GM18870 (cell line): ENCODE measurements around the gene MRS2.
"Not testable (repeated sequence)": the region's sequence is repeated elsewhere in the genome, so short reads cannot be mapped to it uniquely, and the experiment has no call there.

Source experiments
- ATAC-seq: cut with Tn5 transposase; IDR thresholded peaks from one replicate; pipeline ENCODE4 v1.9.1; 2021; ENCODE audit warnings: moderate library complexity; ENCODE audit not compliant: unreplicated experiment

MRS2 gene

GRCh38 chr6:24402697-24403500 is at the start of gene MRS2:
Gene MRS2 (plus strand): TSS chr6:24402936. CDS start chr6:24403047, 111 bp downstream.
- peak; percentile 91 for ATAC-seq

GRCh38 chr6:24353861-24354260 is 48.9 kb upstream of the MRS2 start:
- no peak for ATAC-seq

- no peak for ATAC-seq
Observed at GRCh38 chr6:24355393-24355792, 47.3 kb upstream of the MRS2 start.

- ATAC-seq = no peak
Observed at GRCh38 chr6:24356310-24356973, 46.3 kb upstream of the MRS2 start.

GRCh38 chr6:24357336-24358218 is 45.2 kb upstream of the MRS2 start, which contains the start of gene DCDC2:
Gene DCDC2 (minus strand): TSS chr6:24358059. CDS start chr6:24357750, 309 bp downstream.
- no peak for ATAC-seq

- no peak for ATAC-seq
Observed at GRCh38 chr6:24358219-24358821, 44.4 kb upstream of the MRS2 start.

- ATAC-seq = peak; percentile 82
Observed at GRCh38 chr6:24359640-24360454, 42.9 kb upstream of the MRS2 start.

- not testable (repeated sequence) for ATAC-seq
Observed at GRCh38 chr6:24362363-24362762, 40.4 kb upstream of the MRS2 start.

GRCh38 chr6:24365103-24365633 is 37.6 kb upstream of the MRS2 start:
- not testable (repeated sequence) for ATAC-seq

GRCh38 chr6:24374612-24375011 is 28.1 kb upstream of the MRS2 start:
- no peak for ATAC-seq

GRCh38 chr6:24376871-24377270 is 25.9 kb upstream of the MRS2 start:
- ATAC-seq = no peak

- ATAC-seq = peak; percentile 76
Observed at GRCh38 chr6:24378473-24379097, 24.2 kb upstream of the MRS2 start.

- ATAC-seq = no peak
Observed at GRCh38 chr6:24381476-24382219, 21.1 kb upstream of the MRS2 start.

GRCh38 chr6:24382220-24382540 is 20.6 kb upstream of the MRS2 start:
- ATAC-seq = no peak

GRCh38 chr6:24382891-24383494 is 19.7 kb upstream of the MRS2 start:
- not testable (repeated sequence) for ATAC-seq

- not testable (repeated sequence) for ATAC-seq
Observed at GRCh38 chr6:24384369-24385130, 18.2 kb upstream of the MRS2 start.

- no peak for ATAC-seq
Observed at GRCh38 chr6:24385536-24386269, 17.0 kb upstream of the MRS2 start.
